Spleen (tissue), 11 donors: ENCODE measurements around the gene P2RY6. TPM values are rescaled to one million over a fixed set of nuclear protein-coding genes. Genes with fewer than 3 reads are reported as not detected.

Source experiments
- DNase-seq: peaks from one replicate; pipeline ENCODE4 v3.0.0-alpha.2; 2020
- H3K27ac ChIP-seq, 8 donors: fragments of 200-600 bp; sonication (generic) in 7 of 8; 1 replicate in 4 of 8; 2 replicates in 4 of 8; pipeline versions ENCODE4 v1.5.0 to v1.8.0; 2016 to 2021; ENCODE audit warnings: inconsistent platforms in 4 of 8, mild to moderate bottlenecking in 4 of 8, moderate library complexity in 1 of 8
- H3K27me3 ChIP-seq, 7 donors: fragments of 200-600 bp; sonication (generic) in 6 of 7; replicated peaks in 1 of 7; 1 replicate in 4 of 7; 2 replicates in 3 of 7; pipeline versions ENCODE4 v1.5.0 to v1.8.0; 2016 to 2021; ENCODE audit warnings: inconsistent platforms in 3 of 7, mild to moderate bottlenecking in 1 of 7
- H3K36me3 ChIP-seq, 6 donors: fragments of 200-600 bp; sonication (generic) in 5 of 6; 1 replicate in 4 of 6; 2 replicates in 2 of 6; pipeline versions ENCODE4 v1.5.0 to v1.8.0; 2016 to 2021; ENCODE audit warnings: inconsistent platforms in 2 of 6
- H3K4me1 ChIP-seq, 6 donors: fragments of 200-600 bp; sonication (generic) in 5 of 6; 1 replicate in 3 of 6; 2 replicates in 3 of 6; pipeline versions ENCODE4 v1.5.0 to v1.8.0; 2016 to 2021; ENCODE audit warnings: inconsistent platforms in 3 of 6
- H3K4me3 ChIP-seq, 8 donors: fragments of 200-600 bp; sonication (generic) in 7 of 8; 1 replicate in 4 of 8; 2 replicates in 4 of 8; pipeline versions ENCODE4 v1.5.0 to v1.8.0; 2016 to 2021; ENCODE audit warnings: inconsistent platforms in 4 of 8, mild to moderate bottlenecking in 4 of 8, moderate library complexity in 2 of 8
- H3K9me3 ChIP-seq, 8 donors: fragments of 200-600 bp; sonication (generic) in 7 of 8; 1 replicate in 4 of 8; 2 replicates in 4 of 8; pipeline versions ENCODE4 v1.5.0 to v1.8.0; 2016 to 2021; ENCODE audit warnings: inconsistent platforms in 4 of 8
- CTCF ChIP-seq, 11 experiments: fragments of 200-600 bp in 7 of 11; fragments of 450-650 bp in 4 of 11; sonication (generic) in 4 of 11; IDR thresholded peaks in 8 of 11; conservative IDR thresholded peaks in 3 of 11; 1 replicate in 7 of 11; 2 replicates in 4 of 11; pipeline versions ENCODE4 v1.4.0 to v1.8.0; 2016 to 2021; ENCODE audit warnings: antibody characterized with exemption in 11 of 11, inconsistent platforms in 4 of 11, mild to moderate bottlenecking in 1 of 11
- POLR2A ChIP-seq, 3 donors: fragments of 450-650 bp; IDR thresholded peaks; one replicate each; pipeline ENCODE4 v1.5.1; 2017; ENCODE audit warnings: antibody characterized with exemption in 3 of 3, mild to moderate bottlenecking in 1 of 3
- POLR2AphosphoS5 ChIP-seq, 3 donors: sonication (generic); formaldehyde crosslinking; IDR thresholded peaks; one replicate each; pipeline ENCODE4 v1.5.1; 2017; ENCODE audit warnings: antibody characterized with exemption in 3 of 3
- WGBS, 5 donors: extraction: QIAGEN DNeasy Blood & Tissue Kit in 3 of 5; methylation state at CpG; one replicate each; pipeline versions ENCODE4 v1.1.5 to v1.1.7; 2013 to 2018; 5-methylcytosine and 5-hydroxymethylcytosine counted together
- intact Hi-C: fragments of 100-400 bp; cut with DNase I; formaldehyde crosslinking; loops from one replicate; pipeline ENCODE4 v1.15.0; 2023; ENCODE audit warnings: low total_unique reads
- polyA plus RNA-seq, 3 donors: library from polyadenylated mRNA; stranded (reverse); fragments of 200-250 nt; gene quantifications; one replicate each; pipeline ENCODE4 v1.2.1, GENCODE V29; 2013
- total RNA-seq, 7 donors: library from RNA; depleted of rRNA in 3 of 7; stranded (reverse); fragments of >200 nt in 3 of 7; fragmentation: NEBNext Ultra II Directional in 4 of 7; extraction: Animal tissue kit (Norgen Biotek cat#: 25700) in 4 of 7; gene quantifications; one replicate each; pipeline versions ENCODE4 v1.1.0 to v1.2.1, GENCODE V29; 2016 to 2021
- donor health status: healthy with polysubstance abuse.
- donor health status: DM: no; HTN: no; CAD: no; lungs with moderate emphysema.
- donor health status: DM: no; HTN: no; CAD: no.
- donor health status: Bipolar disorder and iron deficiency.
- donor health status: healthy.
- donor health status: DM: no; HTN: no; CAD: no.
- donor health status: DM: yes; HTN: yes; CAD: no.

Gene P2RY6
- total and polyA plus RNA-seq, 10 donors: 8.2 to 109 (median 56.9) TPM

GRCh38 chr11:73299751-73300150, 27.6 kb downstream of the P2RY6 start:
- TF ChIP-seq POLR2A (IDR thresholded peaks at IDR 0.05) (no peak), CTCF (IDR thresholded peaks at IDR 0.05 in 8 of 11, conservative IDR thresholded peaks at IDR 0.05 in 3 of 11) (no peak), POLR2AphosphoS5 (IDR thresholded peaks at IDR 0.05) (no peak)
- peaks cover 0 to 24% (median 12%) of the 10 kb centered on the region in 6 donors for H3K4me1 ChIP-seq
- H3K4me3 ChIP-seq: no peak overlapping the region
- peaks cover 0 to 56% (median 11%) of the 10 kb centered on the region in 6 donors for H3K36me3 ChIP-seq
- intact Hi-C loops: no loop called here
- no peaks in the 10 kb centered on the region for H3K9me3 ChIP-seq
- H3K27ac ChIP-seq: no peak overlapping the region
- DNase-seq: no peak
- H3K27me3 ChIP-seq: peaks cover 0 to 19% (median 0%) of the 10 kb centered on the region in 7 donors
- WGBS, 5 donors: 77 to 93% (median 89%) methylated on average over 5 to 10 of the region's 10 CpGs

- intact Hi-C loops: loop anchor here (2.0 kb wide), 1 partner anchor 29 kb away; no protein-coding TSS in a partner anchor
- Histone ChIP-seq H3K36me3 (no peaks in the 10 kb centered on the region), H3K27ac (peak overlapping the region in 5 of 8 donors; percentile 83 to 89 (median 85)), H3K9me3 (no peaks in the 10 kb centered on the region), H3K4me3 (peak overlapping the region in 2 of 8 donors; percentile 79 to 85), H3K27me3 (peaks cover 0 to 53% (median 14%) of the 10 kb centered on the region in 7 donors), H3K4me1 (peaks cover 9 to 54% (median 37%) of the 10 kb centered on the region in 6 donors)
- DNase-seq: no peak
- no peak for TF ChIP-seq CTCF (IDR thresholded peaks at IDR 0.05 in 8 of 11, conservative IDR thresholded peaks at IDR 0.05 in 3 of 11)
- peak in 1 of 3 donors; percentile 18 for TF ChIP-seq POLR2AphosphoS5 (IDR thresholded peaks at IDR 0.05)
- TF ChIP-seq POLR2A (IDR thresholded peaks at IDR 0.05): no peak
- WGBS, 5 donors: 70 to 82% (median 71%) methylated on average over 7 of the region's 7 CpGs
Measured at GRCh38 chr11:73306069-73306841, 34.1 kb downstream of the P2RY6 start.

- no peaks in the 10 kb centered on the region for H3K36me3 ChIP-seq
- no peaks in the 10 kb centered on the region for H3K9me3 ChIP-seq
- TF ChIP-seq POLR2AphosphoS5 (IDR thresholded peaks at IDR 0.05) (no peak), POLR2A (IDR thresholded peaks at IDR 0.05) (no peak), CTCF (IDR thresholded peaks at IDR 0.05 in 8 of 11, conservative IDR thresholded peaks at IDR 0.05 in 3 of 11) (no peak)
- WGBS, 5 donors: 16 to 26% (median 20%) methylated on average over 18 of the region's 18 CpGs
- intact Hi-C loops: loop anchor here (2.0 kb wide), 1 partner anchor 28 kb away; no protein-coding TSS in a partner anchor
- peak overlapping the region in 7 of 8 donors; percentile 64 to 86 (median 79) for H3K4me3 ChIP-seq
- peak overlapping the region in 7 of 8 donors; percentile 70 to 89 (median 85) for H3K27ac ChIP-seq
- no peak for DNase-seq
- H3K4me1 ChIP-seq: peaks cover 9 to 61% (median 38%) of the 10 kb centered on the region in 6 donors
- peaks cover 0 to 49% (median 14%) of the 10 kb centered on the region in 7 donors for H3K27me3 ChIP-seq
Measured at GRCh38 chr11:73306977-73307322, 34.8 kb downstream of the P2RY6 start.
